Adrenal gland (tissue), 12 donors: Measurements from ENCODE around the gene SLC6A12. TPM values are rescaled to one million over a fixed set of nuclear protein-coding genes. Genes with fewer than 3 reads are reported as not detected.

Source experiments
- DNase-seq, 7 donors: peaks; one replicate each; pipeline ENCODE4 v3.0.0-alpha.2; 2019 to 2020
- H3K27ac ChIP-seq, 5 donors: fragments of 200-600 bp; sonication (generic) in 4 of 5; 1 replicate in 3 of 5; 2 replicates in 2 of 5; pipeline versions ENCODE4 v1.5.1 to v1.8.0; 2016 to 2020; ENCODE audit warnings: mild to moderate bottlenecking in 1 of 5
- H3K27me3 ChIP-seq: fragments of 200-600 bp; 2 replicates; pipeline ENCODE4 v1.8.0; 2021
- H3K36me3 ChIP-seq, 2 donors: fragments of 200-600 bp; replicated peaks in 1 of 2; 1 replicate in 1 of 2; 2 replicates in 1 of 2; pipeline versions ENCODE4 v1.5.1 to v1.8.0; 2018 to 2022
- H3K4me1 ChIP-seq, 2 donors: fragments of 200-600 bp; replicated peaks in 1 of 2; 1 replicate in 1 of 2; 2 replicates in 1 of 2; pipeline versions ENCODE4 v1.5.1 to v1.8.0; 2018 to 2021
- H3K4me3 ChIP-seq, 4 donors: fragments of 200-600 bp; sonication (generic) in 3 of 4; one replicate each; pipeline ENCODE4 v1.5.1; 2016 to 2018
- H3K9me3 ChIP-seq, 3 donors: fragments of 200-600 bp; sonication (generic) in 1 of 3; replicated peaks in 1 of 3; 1 replicate in 2 of 3; 2 replicates in 1 of 3; pipeline versions ENCODE4 v1.5.1 to v1.8.0; 2016 to 2021
- POLR2A ChIP-seq, 2 donors: fragments of 450-650 bp; IDR thresholded peaks; one replicate each; pipeline ENCODE4 v1.6.1; 2017; ENCODE audit warnings: antibody characterized with exemption in 2 of 2, mild to moderate bottlenecking in 2 of 2, moderate library complexity in 1 of 2
- WGBS, 4 donors: extraction: QIAGEN DNeasy Blood & Tissue Kit in 2 of 4; methylation state at CpG; one replicate each; pipeline versions ENCODE4 v1.1.5 to v1.1.7; 2013 to 2017; 5-methylcytosine and 5-hydroxymethylcytosine counted together
- intact Hi-C, 2 donors: fragments of 100-400 bp; cut with DNase I; formaldehyde crosslinking; loops; one replicate each; pipeline versions ENCODE4 v1.14.1 to v1.15.0; 2022 to 2023
- polyA plus RNA-seq, 3 donors: library from polyadenylated mRNA; stranded (reverse); fragments of 200-250 nt in 2 of 3; fragments of 350-450 nt in 1 of 3; fragmentation: Illumina TruSeq in 1 of 3; extraction: RNeasy Lipid Tissue Mini Kit (QIAGEN cat#74804) in 1 of 3; gene quantifications; one replicate each; pipeline ENCODE4 v1.2.3, GENCODE V29; 2013 to 2014
- total RNA-seq, 9 donors: library from RNA; depleted of rRNA in 4 of 9; stranded (reverse); fragments of >200 nt in 4 of 9; fragments of 120-200 nt in 1 of 9; fragmentation: NEBNext Ultra II Directional in 1 of 9; extraction: Animal tissue kit (Norgen Biotek cat#: 25700) in 1 of 9; gene quantifications; one replicate each; pipeline versions ENCODE4 v1.1.0 to v1.2.4, GENCODE V29; 2013 to 2023
- TF ChIP-seq, protein P1 (sequence below), 6 experiments: fragments of 450-650 bp in 4 of 6; fragments of 200-600 bp in 2 of 6; sonication (generic) in 1 of 6; IDR thresholded peaks; 1 replicate in 5 of 6; 2 replicates in 1 of 6; pipeline versions ENCODE4 v1.5.1 to v1.8.0; 2016 to 2021; ENCODE audit warnings: antibody characterized with exemption in 6 of 6, mild to moderate bottlenecking in 2 of 6, moderate library complexity in 1 of 6
- donor health status: healthy with polysubstance abuse.
- donor health status: Bipolar disorder and iron deficiency.
- donor health status: DM: yes; HTN: yes; CAD: no.
- donor health status: DM: no; HTN: no; CAD: no.
- donor health status: DM: no; HTN: no; CAD: no.
- donor health status: DM: yes; HTN: yes; CAD: no.

SLC6A12 gene
- total and polyA plus RNA-seq, 12 donors = 0.33 to 4.3 (median 1.4) TPM

DNA sequence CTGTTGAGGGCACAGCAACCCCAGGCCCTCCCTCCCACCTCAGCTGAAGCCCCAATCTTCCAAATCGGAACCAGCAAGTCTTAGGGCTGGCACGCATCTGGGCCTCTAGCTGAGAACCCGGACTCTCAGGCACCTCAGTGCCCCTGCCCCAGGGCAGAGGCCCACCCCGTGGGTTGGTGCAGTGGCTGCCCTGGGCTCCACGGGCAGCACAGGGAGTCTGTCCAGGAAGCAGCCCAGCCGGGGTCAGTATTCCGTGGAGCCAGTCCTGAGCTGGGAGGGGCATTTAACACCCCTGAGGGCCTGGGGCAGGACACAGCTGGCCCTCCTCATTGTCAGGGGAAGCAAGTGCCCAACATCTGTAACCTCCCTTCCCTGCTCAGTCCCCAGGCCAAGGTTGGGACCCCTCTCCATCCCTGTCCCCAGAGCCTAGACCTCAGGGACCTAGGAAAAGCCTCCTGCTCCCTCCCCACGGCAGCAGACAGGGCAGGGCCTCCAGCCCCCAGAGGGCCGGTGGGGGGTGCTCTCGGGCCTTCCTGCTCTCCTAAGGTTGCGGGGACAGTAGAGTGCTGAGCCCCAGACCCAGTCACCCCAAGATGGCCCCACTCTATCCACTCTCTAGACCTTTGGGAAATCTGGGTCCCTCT is 36.5 kb downstream of the SLC6A12 start:
- intact Hi-C loops = no loop called here
- WGBS, 4 donors = 28 to 75% (median 66%) methylated on average over 2 to 11 of the region's 11 CpGs
- no peak overlapping the region for H3K4me3 ChIP-seq
- peaks cover 0 to 11% of the 10 kb centered on the region in 2 donors for H3K4me1 ChIP-seq
- TF ChIP-seq, protein P1, sequence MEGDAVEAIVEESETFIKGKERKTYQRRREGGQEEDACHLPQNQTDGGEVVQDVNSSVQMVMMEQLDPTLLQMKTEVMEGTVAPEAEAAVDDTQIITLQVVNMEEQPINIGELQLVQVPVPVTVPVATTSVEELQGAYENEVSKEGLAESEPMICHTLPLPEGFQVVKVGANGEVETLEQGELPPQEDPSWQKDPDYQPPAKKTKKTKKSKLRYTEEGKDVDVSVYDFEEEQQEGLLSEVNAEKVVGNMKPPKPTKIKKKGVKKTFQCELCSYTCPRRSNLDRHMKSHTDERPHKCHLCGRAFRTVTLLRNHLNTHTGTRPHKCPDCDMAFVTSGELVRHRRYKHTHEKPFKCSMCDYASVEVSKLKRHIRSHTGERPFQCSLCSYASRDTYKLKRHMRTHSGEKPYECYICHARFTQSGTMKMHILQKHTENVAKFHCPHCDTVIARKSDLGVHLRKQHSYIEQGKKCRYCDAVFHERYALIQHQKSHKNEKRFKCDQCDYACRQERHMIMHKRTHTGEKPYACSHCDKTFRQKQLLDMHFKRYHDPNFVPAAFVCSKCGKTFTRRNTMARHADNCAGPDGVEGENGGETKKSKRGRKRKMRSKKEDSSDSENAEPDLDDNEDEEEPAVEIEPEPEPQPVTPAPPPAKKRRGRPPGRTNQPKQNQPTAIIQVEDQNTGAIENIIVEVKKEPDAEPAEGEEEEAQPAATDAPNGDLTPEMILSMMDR (IDR thresholded peaks at IDR 0.05) = no peak
- TF ChIP-seq POLR2A (IDR thresholded peaks at IDR 0.05) = no peak
- no peaks in the 10 kb centered on the region for H3K36me3 ChIP-seq
- peaks cover 5% of the 10 kb centered on the region for H3K27me3 ChIP-seq
- DNase-seq = no peak
- no peaks in the 10 kb centered on the region for H3K9me3 ChIP-seq
- peak overlapping the region in 1 of 5 donors; percentile 29 for H3K27ac ChIP-seq

DNA sequence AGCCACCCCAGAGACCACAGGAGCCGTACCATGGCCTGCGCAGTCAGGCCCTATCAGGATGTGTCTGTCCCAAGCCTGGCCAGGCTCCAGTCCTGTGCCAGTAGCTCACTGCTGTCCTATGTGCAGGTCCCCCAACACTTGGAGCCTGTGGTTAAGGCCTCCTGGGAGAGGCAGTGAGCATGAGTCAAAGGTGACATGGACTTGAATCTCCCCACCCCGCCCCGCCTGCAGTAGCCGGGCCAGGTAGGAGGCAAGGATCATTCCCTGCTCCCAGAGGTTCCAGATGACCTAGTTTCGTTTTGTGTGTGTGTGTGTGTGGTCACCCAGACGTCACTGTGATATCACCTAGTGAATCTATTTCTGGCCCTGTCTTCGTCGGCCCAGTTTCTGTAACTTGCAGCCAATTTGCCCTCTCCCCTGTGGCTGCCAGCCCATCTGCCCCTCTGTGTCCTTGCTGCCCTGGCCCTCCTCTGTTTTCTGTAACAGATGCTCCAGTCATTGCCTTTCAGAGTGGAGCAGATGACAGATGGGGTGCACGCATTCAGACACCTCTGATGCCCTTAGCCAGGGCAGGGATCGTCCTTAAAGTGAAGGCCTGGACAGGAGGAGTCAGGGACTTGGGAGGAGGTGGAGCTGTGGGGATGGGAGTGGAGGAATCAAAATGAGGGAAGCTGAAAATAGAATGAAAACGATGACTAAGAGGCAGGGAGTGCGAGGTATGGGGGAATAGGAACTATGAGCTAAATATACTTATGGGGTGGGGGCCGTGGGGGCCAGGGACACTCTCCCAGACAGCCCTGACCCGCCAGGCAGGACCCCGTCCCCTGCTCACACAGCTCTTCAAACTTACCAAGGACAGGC is 37.4 kb downstream of the SLC6A12 start:
- intact Hi-C loops = no loop called here
- no peak for TF ChIP-seq POLR2A (IDR thresholded peaks at IDR 0.05)
- TF ChIP-seq, protein P1 (IDR thresholded peaks at IDR 0.05) = no peak
- H3K27me3 ChIP-seq = peaks cover 5% of the 10 kb centered on the region
- 35 to 44% (median 40%) methylated on average over 14 to 16 of the region's 16 CpGs for WGBS, 4 donors
- peak overlapping the region in 1 of 5 donors; percentile 16 for H3K27ac ChIP-seq
- DNase-seq = peak; percentile 45 to 85 (median 54)
- no peaks in the 10 kb centered on the region for H3K36me3 ChIP-seq
- H3K4me1 ChIP-seq = peaks cover 0 to 11% of the 10 kb centered on the region in 2 donors
- no peaks in the 10 kb centered on the region for H3K9me3 ChIP-seq
- H3K4me3 ChIP-seq = no peak overlapping the region

DNA sequence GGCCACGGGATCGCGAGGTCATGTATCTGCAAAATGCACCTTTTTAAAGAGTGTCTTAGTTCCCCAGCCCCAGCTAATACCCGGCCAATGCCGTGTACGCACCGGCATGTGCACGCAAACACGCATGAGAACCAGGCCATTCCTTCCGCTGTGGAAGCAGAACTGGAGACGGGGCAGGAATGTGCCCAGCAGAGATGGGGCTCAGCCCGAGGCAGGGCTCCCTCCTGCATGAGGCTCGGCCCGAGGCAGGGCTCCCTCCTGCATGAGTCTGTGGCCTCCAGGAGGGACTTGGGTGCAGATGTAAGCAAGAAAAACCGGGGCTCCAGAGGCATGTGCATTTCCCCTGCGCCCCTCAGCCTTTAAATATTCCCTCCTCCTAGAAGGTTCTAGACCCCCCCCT is 38.2 kb downstream of the SLC6A12 start:
- no peak overlapping the region for H3K4me3 ChIP-seq
- WGBS, 4 donors = 82 to 88% (median 86%) methylated on average over 10 to 16 of the region's 16 CpGs
- H3K4me1 ChIP-seq = peaks cover 0 to 11% of the 10 kb centered on the region in 2 donors
- no peak overlapping the region for H3K27ac ChIP-seq
- H3K27me3 ChIP-seq = peaks cover 5% of the 10 kb centered on the region
- H3K36me3 ChIP-seq = no peaks in the 10 kb centered on the region
- H3K9me3 ChIP-seq = no peaks in the 10 kb centered on the region
- DNase-seq = no peak
- intact Hi-C loops = no loop called here
- TF ChIP-seq POLR2A (IDR thresholded peaks at IDR 0.05) = no peak
- TF ChIP-seq, protein P1 (IDR thresholded peaks at IDR 0.05) = no peak

GRCh38 chr12:175250-175649 is 38.7 kb downstream of the SLC6A12 start:
- TF ChIP-seq POLR2A (IDR thresholded peaks at IDR 0.05) = no peak
- TF ChIP-seq, protein P1 (IDR thresholded peaks at IDR 0.05) = no peak
- WGBS, 4 donors = 19 to 43% (median 39%) methylated on average over 4 to 10 of the region's 10 CpGs
- DNase-seq = peak in 4 of 7 donors; percentile 38 to 69 (median 46)
- H3K4me3 ChIP-seq = no peak overlapping the region
- intact Hi-C loops = no loop called here
- H3K4me1 ChIP-seq = peaks cover 0 to 11% of the 10 kb centered on the region in 2 donors
- no peak overlapping the region for H3K27ac ChIP-seq
- no peaks in the 10 kb centered on the region for H3K36me3 ChIP-seq
- no peaks in the 10 kb centered on the region for H3K9me3 ChIP-seq
- H3K27me3 ChIP-seq = peaks cover 5% of the 10 kb centered on the region
